Fibroblast of lung (primary cell): ENCODE results near the gene SFSWAP.

ENCODE experiments used
- CTCF ChIP-seq, 2 donors: IDR thresholded peaks in 1 of 2; conservative IDR thresholded peaks in 1 of 2; 1 replicate in 1 of 2; 2 replicates in 1 of 2; pipeline ENCODE4 v1.5.1; 2011 to 2012; ENCODE audit warnings: low read length in 2 of 2, control low read depth in 1 of 2, inconsistent platforms in 1 of 2, low read depth in 1 of 2, mild to moderate bottlenecking in 1 of 2
- EZH2 ChIP-seq: IDR thresholded peaks from 2 replicates; pipeline ENCODE4 v1.5.1; 2012; ENCODE audit warnings: low read length, control low read depth, mild to moderate bottlenecking; ENCODE audit errors: missing control alignments

- TF ChIP-seq CTCF (conservative IDR thresholded peaks at IDR 0.05 in 1 of 2, IDR thresholded peaks at IDR 0.05 in 1 of 2; ENCODE audit: low read depth in 1 of 2, low read length in 2 of 2) (no peak), EZH2 (no peak)
These were observed 93.2 kb downstream of the SFSWAP start for GRCh38 chr12:131803961-131804521.
